PC-3 (cell line): ENCODE measurements around the gene PCDHB7.

Source experiments
- EZH2 ChIP-seq: fragments of 300-600 bp; sonication (generic); IDR thresholded peaks from one replicate; pipeline ENCODE4 v1.6.1; 2017; ENCODE audit warnings: antibody characterized with exemption, mild to moderate bottlenecking, low read length; ENCODE audit not compliant: unreplicated experiment
- EZH2phosphoT487 ChIP-seq: fragments of 300-600 bp; sonication (generic); IDR thresholded peaks from 2 replicates; pipeline ENCODE4 v1.6.1; 2018; ENCODE audit warnings: mild to moderate bottlenecking, antibody characterized with exemption, low read length, borderline replicate concordance
- TF ChIP-seq, protein P1 (sequence below): fragments of 300-600 bp; sonication (generic); conservative IDR thresholded peaks from 2 replicates; pipeline ENCODE4 v1.5.1; 2017; ENCODE audit warnings: antibody characterized with exemption, low read depth, mild to moderate bottlenecking, low read length

GRCh38 chr5:141150993-141151325, 21.5 kb upstream of the PCDHB7 start:
- TF ChIP-seq, protein P1, sequence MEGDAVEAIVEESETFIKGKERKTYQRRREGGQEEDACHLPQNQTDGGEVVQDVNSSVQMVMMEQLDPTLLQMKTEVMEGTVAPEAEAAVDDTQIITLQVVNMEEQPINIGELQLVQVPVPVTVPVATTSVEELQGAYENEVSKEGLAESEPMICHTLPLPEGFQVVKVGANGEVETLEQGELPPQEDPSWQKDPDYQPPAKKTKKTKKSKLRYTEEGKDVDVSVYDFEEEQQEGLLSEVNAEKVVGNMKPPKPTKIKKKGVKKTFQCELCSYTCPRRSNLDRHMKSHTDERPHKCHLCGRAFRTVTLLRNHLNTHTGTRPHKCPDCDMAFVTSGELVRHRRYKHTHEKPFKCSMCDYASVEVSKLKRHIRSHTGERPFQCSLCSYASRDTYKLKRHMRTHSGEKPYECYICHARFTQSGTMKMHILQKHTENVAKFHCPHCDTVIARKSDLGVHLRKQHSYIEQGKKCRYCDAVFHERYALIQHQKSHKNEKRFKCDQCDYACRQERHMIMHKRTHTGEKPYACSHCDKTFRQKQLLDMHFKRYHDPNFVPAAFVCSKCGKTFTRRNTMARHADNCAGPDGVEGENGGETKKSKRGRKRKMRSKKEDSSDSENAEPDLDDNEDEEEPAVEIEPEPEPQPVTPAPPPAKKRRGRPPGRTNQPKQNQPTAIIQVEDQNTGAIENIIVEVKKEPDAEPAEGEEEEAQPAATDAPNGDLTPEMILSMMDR, result no peak
- TF ChIP-seq EZH2phosphoT487 (no peak), EZH2 (no peak)
